GM12892 (cell line): ENCODE data around the gene ALPK1.

ENCODE experiments used
- POLR2A ChIP-seq: IDR thresholded peaks from 2 replicates; pipeline ENCODE4 v1.6.1; 2011; ENCODE audit warnings: low read depth, low read length, control low read depth
- TAF1 ChIP-seq: IDR thresholded peaks from 2 replicates; pipeline ENCODE4 v1.6.1; 2011; ENCODE audit warnings: low read depth, mild to moderate bottlenecking, control low read depth, low read length, borderline replicate concordance

DNA sequence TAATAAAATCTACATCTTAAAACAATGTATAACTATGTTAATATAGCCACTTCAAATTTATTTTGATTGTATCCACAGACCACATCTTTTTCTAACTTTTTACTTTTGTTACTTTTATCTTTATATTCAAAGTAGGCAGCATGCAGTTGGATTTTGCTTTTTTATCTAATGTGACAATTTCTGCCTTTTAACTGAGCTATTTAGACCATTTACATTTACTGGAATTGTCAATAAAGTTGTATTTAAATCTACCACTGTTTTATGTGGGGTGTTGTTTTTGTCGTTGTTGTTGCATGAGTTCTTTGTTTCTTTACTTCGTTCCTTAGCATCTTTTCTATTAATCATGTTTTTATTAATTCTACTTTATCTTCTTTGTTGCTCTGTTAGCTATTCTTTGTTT lies 176.8 kb downstream of the ALPK1 start:
- TF ChIP-seq TAF1 (no peak), POLR2A (no peak)
